DND-41 (cell line): ENCODE measurements around the gene ADAMTSL4.

Source experiments
- EZH2 ChIP-seq: IDR thresholded peaks from 3 replicates; pipeline ENCODE4 v1.6.1; 2012; ENCODE audit warnings: borderline replicate concordance, low read depth, mild to moderate bottlenecking, moderate library complexity, low read length, inconsistent platforms; ENCODE audit not compliant: severe bottlenecking
- TF ChIP-seq, protein P1 (sequence below): IDR thresholded peaks from 2 replicates; pipeline ENCODE4 v1.5.1; 2012; ENCODE audit warnings: borderline replicate concordance, low read length, moderate library complexity, mild to moderate bottlenecking; ENCODE audit not compliant: poor library complexity, severe bottlenecking; ENCODE audit errors: extremely low read depth

DNA sequence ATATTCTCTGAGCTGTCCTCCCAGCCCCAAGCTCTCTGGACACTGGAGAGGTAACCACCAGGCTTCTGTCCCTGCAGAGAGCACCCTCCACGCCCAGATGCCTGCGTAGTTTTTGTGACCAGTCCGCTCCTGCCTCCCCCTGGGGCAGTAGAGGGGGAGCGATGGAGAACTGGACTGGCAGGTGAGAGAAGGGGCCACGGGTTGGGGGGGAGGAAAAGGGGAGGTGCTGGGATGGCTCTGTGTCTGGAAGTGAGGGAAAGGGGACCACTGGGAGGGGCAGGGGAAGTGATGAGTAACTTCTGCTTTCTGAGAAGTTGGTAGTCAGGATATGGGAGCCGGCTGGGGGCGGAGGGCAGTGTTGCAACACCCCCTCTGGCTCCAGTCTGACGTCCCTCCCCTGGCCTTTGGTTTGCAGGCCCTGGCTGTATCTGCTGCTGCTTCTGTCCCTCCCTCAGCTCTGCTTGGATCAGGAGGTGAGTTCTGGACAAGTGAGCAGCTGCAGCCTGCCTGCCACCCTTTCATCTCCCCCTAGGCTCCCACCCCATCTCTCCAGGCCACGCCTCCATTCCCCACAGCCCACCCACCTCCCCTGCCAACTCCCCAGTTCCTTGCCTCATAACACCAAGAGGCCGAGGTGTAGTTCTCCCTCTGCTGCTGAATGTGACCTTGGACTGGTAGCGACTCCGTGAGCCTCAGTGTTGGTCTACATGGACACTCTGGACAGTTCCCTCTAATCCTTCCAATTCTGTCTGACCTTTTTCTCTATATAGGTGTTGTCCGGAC, 3.1 kb downstream of the ADAMTSL4 start:
- TF ChIP-seq, protein P1, sequence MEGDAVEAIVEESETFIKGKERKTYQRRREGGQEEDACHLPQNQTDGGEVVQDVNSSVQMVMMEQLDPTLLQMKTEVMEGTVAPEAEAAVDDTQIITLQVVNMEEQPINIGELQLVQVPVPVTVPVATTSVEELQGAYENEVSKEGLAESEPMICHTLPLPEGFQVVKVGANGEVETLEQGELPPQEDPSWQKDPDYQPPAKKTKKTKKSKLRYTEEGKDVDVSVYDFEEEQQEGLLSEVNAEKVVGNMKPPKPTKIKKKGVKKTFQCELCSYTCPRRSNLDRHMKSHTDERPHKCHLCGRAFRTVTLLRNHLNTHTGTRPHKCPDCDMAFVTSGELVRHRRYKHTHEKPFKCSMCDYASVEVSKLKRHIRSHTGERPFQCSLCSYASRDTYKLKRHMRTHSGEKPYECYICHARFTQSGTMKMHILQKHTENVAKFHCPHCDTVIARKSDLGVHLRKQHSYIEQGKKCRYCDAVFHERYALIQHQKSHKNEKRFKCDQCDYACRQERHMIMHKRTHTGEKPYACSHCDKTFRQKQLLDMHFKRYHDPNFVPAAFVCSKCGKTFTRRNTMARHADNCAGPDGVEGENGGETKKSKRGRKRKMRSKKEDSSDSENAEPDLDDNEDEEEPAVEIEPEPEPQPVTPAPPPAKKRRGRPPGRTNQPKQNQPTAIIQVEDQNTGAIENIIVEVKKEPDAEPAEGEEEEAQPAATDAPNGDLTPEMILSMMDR = no peak
- no peak for TF ChIP-seq EZH2
